Mesodermal cell (in vitro differentiated cells): Measurements from ENCODE around the gene CWF19L2.
"Not testable (repeated sequence)": the region's sequence is repeated elsewhere in the genome, so short reads cannot be mapped to it uniquely, and the experiment has no call there.

Source experiments
- H3K27ac ChIP-seq: 2 replicates; pipeline ENCODE4 v1.7.0; 2013; ENCODE audit warnings: mild to moderate bottlenecking, low read depth, low read length, moderate library complexity; ENCODE audit not compliant: severe bottlenecking
- H3K36me3 ChIP-seq: 2 replicates; pipeline ENCODE4 v1.7.1; 2013; ENCODE audit warnings: mild to moderate bottlenecking, low read length, moderate library complexity; ENCODE audit not compliant: control insufficient read depth, insufficient read depth
- H3K4me1 ChIP-seq: one replicate; pipeline ENCODE4 v1.7.1; 2013; ENCODE audit warnings: mild to moderate bottlenecking, low read length; ENCODE audit not compliant: insufficient read depth, control insufficient read depth, poor library complexity, severe bottlenecking
- H3K4me3 ChIP-seq: 2 replicates; pipeline ENCODE4 v1.7.0; 2013; ENCODE audit warnings: low read length, control low read depth, mild to moderate bottlenecking; ENCODE audit not compliant: insufficient read depth, poor library complexity, severe bottlenecking; ENCODE audit errors: extremely low read depth
- H3K9me3 ChIP-seq: 2 replicates; pipeline ENCODE4 v1.7.1; 2013; ENCODE audit warnings: mild to moderate bottlenecking, low read length, moderate library complexity; ENCODE audit not compliant: control insufficient read depth
- WGBS, 2 experiments: methylation state at CpG; one replicate each; pipeline ENCODE4 v1.1.5; 2013; ENCODE audit warnings: missing lambda C conversion rate in 2 of 2; ENCODE audit not compliant: insufficient coverage in 2 of 2; 5-methylcytosine and 5-hydroxymethylcytosine counted together

Gene CWF19L2

DNA sequence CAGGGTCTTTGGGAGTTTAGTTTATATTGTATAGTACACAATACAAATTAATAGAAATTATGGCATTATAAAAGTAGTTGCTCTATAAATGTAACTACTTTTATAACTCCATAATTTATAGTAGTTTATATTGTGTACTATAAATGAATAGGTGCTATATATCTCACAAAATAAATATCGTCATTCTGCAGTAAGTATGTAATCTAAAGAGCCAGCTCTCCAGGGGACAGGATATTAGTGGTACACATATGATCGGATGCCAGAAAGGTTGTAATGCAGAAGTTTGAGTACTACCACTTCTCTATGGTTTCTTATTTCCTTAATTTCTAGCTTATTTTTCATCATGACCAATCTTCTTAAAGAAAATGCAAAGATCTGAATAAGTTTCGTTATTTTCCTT, 20.2 kb upstream of the CWF19L2 start:
- 100% methylated on average over 1 of the region's 3 CpGs; no CpG with 5 or more reads in 1 of the 2 experiments for WGBS, 2 experiments
- H3K27ac ChIP-seq = no peak overlapping the region
- H3K36me3 ChIP-seq = no peaks in the 10 kb centered on the region
- no peak overlapping the region for H3K4me3 ChIP-seq
- no peaks in the 10 kb centered on the region for H3K4me1 ChIP-seq
- H3K9me3 ChIP-seq = no peaks in the 10 kb centered on the region

DNA sequence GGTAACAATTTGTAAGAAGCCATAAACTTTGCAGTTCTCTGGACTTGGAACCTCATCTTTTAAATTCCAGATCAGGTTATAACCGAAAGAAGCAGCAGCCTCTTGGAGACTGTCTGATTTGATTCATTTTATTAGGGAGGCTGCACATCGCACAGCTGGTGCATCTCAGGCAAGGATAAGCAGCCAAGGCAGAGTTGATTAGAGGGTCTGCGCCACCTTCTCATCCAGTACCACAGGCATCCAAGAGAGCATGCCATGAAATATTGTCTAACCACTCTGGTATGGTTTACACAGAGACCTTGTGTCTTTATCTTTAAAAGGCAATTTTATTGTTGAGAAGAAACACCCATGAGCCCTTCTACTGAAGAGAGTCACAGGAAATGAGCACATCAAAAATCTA, 16.2 kb upstream of the CWF19L2 start:
- no peak overlapping the region for H3K4me3 ChIP-seq
- H3K36me3 ChIP-seq = no peaks in the 10 kb centered on the region
- 90 to 100% methylated on average over 1 to 3 of the region's 3 CpGs for WGBS, 2 experiments
- H3K4me1 ChIP-seq = no peaks in the 10 kb centered on the region
- no peaks in the 10 kb centered on the region for H3K9me3 ChIP-seq
- H3K27ac ChIP-seq = no peak overlapping the region

DNA sequence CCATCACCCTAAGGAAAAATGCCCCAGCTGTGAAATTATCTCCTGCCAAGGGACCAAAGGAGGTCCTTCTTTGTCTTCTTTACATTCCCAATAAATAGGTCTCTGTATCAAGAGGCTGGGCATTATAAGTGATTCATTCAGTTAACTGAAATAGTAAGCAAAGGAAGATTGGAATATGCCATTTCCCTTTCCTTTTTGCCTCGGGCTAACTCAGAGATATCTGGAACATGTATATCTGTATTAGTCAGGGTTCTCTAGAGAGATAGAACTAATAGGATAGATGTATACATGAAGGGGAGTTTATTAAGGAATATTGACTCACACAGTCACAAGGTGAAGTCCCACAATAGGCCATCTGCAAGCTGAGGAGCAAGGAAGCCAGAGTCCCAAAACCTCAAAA, 15.3 kb upstream of the CWF19L2 start:
- WGBS, 2 experiments = no CpG with 5 or more reads among the region's 1 CpG
- H3K27ac ChIP-seq = no peak overlapping the region
- H3K4me1 ChIP-seq = no peaks in the 10 kb centered on the region
- H3K36me3 ChIP-seq = no peaks in the 10 kb centered on the region
- no peak overlapping the region for H3K4me3 ChIP-seq
- no peaks in the 10 kb centered on the region for H3K9me3 ChIP-seq

DNA sequence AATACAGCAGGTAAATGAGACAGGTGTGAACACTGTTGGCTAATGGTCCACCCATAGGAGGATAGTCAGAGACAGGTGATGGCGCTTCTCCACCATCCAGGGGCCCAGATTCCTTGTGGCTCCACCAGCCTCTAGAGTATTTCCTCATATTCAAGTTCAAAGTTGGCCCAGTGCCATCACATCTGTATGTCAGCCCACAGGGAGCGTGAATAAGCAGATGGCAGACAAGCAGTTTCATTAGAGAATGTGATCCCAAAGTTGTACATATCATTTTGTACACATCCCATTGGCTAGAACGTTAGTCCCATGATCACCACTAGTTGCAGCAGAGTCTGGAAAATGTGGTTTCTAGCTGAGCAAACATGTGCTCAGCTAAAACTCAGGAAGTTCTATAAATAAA, 11.0 kb upstream of the CWF19L2 start:
- WGBS, 2 experiments = 89 to 100% methylated on average over 1 to 3 of the region's 3 CpGs

DNA sequence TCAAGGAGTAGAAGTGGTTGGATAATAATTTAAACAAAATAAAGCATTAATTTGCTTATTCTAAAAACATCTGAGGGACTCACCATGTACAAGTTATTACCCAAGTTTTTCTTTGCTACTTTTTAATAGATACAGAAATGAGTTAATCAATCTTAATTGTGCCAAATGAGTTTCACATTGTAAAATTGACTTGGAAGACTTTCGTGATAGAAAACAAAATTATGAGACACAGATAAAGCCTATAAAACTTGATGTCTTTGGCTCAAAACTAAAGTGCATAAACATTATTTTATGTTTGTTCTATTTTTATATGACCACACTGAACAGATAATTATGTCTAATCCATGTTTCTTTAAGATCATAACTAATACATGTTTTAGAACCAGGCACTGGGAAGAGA, 10.1 kb upstream of the CWF19L2 start:
- no peaks in the 10 kb centered on the region for H3K4me1 ChIP-seq
- H3K9me3 ChIP-seq = no peaks in the 10 kb centered on the region
- no peak overlapping the region for H3K27ac ChIP-seq
- H3K4me3 ChIP-seq = no peak overlapping the region
- no peaks in the 10 kb centered on the region for H3K36me3 ChIP-seq
- WGBS, 2 experiments = no CpG with 5 or more reads among the region's 1 CpG

More for the DNA sequence above, 11.0 kb upstream of the CWF19L2 start:
- Histone ChIP-seq H3K27ac (no peak overlapping the region), H3K9me3 (no peaks in the 10 kb centered on the region), H3K36me3 (no peaks in the 10 kb centered on the region), H3K4me1 (no peaks in the 10 kb centered on the region), H3K4me3 (no peak overlapping the region)

DNA sequence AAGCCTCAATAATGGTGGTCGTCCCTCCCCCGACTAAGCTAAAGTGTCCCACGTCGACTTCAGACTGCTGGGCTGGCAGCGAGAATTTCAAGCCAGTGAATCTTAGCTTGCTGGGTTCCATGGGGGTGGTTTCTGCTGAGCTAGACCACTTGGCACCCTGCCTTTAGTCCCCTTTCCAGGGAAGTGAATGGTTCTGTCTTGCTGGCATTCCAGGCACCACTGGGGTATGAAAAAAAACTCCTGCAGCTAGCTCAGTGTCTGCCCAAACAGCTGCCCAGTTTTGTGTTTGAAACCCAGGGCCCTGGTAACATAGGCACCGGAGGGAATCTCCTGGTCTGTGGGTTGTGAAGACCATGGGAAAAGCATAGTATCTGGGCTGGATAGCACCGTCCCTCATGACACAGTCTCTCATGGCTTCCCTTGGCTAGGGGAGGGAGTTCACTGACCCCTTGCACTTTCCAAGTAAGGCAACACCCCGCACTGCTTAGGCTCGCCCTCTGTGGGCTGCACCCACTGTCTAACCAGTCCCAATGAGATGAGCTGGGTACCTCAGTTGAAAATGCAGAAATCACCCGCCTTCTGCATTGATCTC, 8.7 kb upstream of the CWF19L2 start:
- H3K9me3 ChIP-seq, H3K4me3 ChIP-seq, H3K27ac ChIP-seq, H3K4me1 ChIP-seq, H3K36me3 ChIP-seq: not testable (repeated sequence)
- WGBS, 2 experiments = 78 to 86% methylated on average over 7 to 10 of the region's 10 CpGs

DNA sequence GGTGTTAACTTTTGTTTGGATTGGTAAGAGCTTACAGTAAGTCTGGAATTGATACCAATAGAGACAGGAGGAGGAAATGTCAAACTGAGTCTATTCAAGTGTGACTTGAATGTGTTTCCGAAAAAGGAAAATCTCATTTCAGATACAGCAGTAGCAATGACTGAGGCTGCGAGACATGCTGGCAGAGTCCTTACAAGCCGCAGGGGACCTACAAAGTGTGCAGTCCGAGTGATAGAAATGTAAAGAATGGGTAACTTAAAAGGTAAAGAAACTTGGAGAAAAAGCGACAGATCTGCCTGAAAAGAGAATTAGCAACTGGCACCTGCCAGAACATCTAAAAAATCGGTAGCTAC, 444 bp downstream of the CWF19L2 start:
- Histone ChIP-seq H3K4me3 (peak overlapping the region; percentile 85), H3K27ac (peak overlapping the region; percentile 38), H3K4me1 (no peaks in the 10 kb centered on the region), H3K36me3 (peaks cover 16% of the 10 kb centered on the region), H3K9me3 (no peaks in the 10 kb centered on the region)
- 0% methylated on average over 5 to 6 of the region's 6 CpGs for WGBS, 2 experiments

DNA sequence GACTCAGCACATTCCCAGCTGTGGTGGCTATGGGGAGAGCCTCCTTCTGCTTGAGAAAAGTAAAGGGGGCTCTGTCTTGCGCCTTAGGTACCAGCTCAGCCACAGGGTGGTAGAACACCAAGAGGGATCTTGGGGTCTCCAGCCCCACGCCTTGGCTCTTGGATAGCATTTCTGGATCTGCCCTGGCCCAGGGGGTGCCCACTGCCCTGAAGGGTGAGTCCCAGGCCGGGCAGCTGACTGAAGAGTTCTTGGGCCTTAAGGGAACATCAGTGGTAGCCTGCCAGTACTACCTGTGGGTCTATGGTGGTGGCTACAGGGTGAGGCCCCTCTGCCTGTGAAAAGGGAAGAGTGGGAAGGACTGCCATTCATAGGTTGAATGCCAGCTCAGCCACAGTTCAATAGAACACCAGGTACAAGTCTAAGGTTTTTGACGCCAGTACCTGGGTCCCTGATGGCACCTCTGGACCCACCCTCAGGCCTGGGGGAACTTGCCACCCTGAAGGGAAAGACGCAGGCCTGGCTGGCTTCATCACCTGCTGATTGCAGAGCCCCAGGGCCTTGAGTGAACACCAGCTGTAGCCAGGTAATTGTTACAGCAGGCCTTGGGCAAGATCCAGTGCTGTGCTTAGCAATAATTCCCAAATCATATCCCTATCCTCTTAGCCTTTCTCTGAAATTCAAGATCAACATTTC, 3.9 kb downstream of the CWF19L2 start:
- no peaks in the 10 kb centered on the region for H3K4me1 ChIP-seq
- no peaks in the 10 kb centered on the region for H3K9me3 ChIP-seq
- no peak overlapping the region for H3K27ac ChIP-seq
- WGBS, 2 experiments = 95 to 98% methylated on average over 4 to 5 of the region's 5 CpGs
- H3K36me3 ChIP-seq = peaks cover 18% of the 10 kb centered on the region
- no peak overlapping the region for H3K4me3 ChIP-seq

DNA sequence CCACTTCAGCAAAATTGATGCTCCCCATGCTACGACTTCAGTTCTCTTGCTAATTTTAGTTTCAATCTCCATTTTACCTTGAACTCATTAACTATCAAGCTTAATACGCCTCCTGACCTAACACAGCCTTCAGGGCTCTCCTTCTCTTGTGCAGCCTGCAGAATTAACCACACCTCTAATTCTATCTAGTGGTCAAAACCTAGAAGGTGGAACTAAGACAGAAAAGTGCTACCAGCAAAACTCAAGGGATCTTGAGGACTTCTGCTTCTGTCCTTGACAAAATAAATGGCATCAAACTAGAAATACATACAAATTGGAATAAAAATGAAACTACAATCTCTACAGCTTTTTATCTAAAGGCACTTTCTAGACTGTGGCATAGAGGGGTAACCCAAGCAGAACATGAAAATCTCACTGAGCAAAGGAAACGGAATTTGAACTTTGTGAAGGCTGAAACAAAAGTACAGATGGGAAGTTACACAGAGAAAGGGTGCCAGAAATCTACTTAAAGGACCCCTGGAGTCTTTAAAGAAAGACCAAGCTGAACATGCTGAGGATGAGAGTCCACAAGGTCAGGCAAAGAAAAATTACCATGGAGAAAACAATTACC, 10.7 kb downstream of the CWF19L2 start:
- WGBS, 2 experiments = 88 to 94% methylated on average over 3 of the region's 3 CpGs
- peaks cover 37% of the 10 kb centered on the region for H3K36me3 ChIP-seq

DNA sequence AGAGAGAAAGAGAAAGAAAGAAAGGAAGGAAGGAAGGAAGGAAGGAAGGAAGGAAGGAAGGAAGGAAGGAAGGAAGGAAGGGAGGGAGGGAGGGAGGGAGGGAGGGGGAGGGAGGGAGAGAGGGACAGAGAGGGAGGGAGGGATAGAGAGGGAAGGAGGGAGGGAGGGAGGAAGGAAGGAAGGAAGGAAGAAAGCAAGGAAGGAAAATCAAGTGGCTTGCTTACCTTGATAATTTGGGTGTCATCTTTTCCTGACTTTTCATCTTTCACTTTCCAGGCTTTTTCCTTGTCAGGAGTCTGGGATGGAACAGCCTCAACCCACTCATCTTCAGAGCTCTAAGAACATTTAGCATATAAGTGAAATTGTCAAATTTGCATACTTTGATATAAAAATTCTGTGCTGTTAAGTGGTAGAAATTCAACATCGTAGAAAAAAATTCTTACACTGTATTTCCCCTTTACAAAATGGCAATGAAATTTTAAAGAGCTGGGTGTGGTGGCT, 14.9 kb downstream of the CWF19L2 start:
- Histone ChIP-seq H3K9me3 (no peaks in the 10 kb centered on the region), H3K27ac (no peak overlapping the region), H3K36me3 (peaks cover 50% of the 10 kb centered on the region), H3K4me3 (no peak overlapping the region), H3K4me1 (no peaks in the 10 kb centered on the region)
- WGBS, 2 experiments = no CpG with 5 or more reads among the region's 1 CpG

More for the DNA sequence above, 10.7 kb downstream of the CWF19L2 start:
- no peak overlapping the region for H3K27ac ChIP-seq
- no peaks in the 10 kb centered on the region for H3K4me1 ChIP-seq
- H3K4me3 ChIP-seq = no peak overlapping the region
- no peaks in the 10 kb centered on the region for H3K9me3 ChIP-seq
